H1 (cell line): ENCODE measurements around the gene KIF22.

Source experiments
- BRCA1 ChIP-seq: IDR thresholded peaks from 2 replicates; pipeline ENCODE4 v1.6.1; 2012; ENCODE audit warnings: low read depth, low read length, improper control_type of control experiment
- CTCF ChIP-seq, 3 experiments: IDR thresholded peaks; 1 replicate in 2 of 3; 2 replicates in 1 of 3; pipeline versions ENCODE4 v1.5.1 to v1.6.1; 2011; ENCODE audit warnings: low read length in 3 of 3, mild to moderate bottlenecking in 3 of 3, inconsistent platforms in 2 of 3, low read depth in 1 of 3, moderate library complexity in 1 of 3; ENCODE audit not compliant: insufficient read depth in 1 of 3; ENCODE audit errors: control extremely low read depth in 1 of 3
- EP300 ChIP-seq, 2 experiments: IDR thresholded peaks; 1 replicate in 1 of 2; 2 replicates in 1 of 2; pipeline ENCODE4 v1.6.1; 2011 to 2012; ENCODE audit warnings: low read depth in 2 of 2, low read length in 2 of 2, mild to moderate bottlenecking in 2 of 2, borderline replicate concordance in 1 of 2, inconsistent platforms in 1 of 2, moderate library complexity in 1 of 2
- JUN ChIP-seq: IDR thresholded peaks from 2 replicates; pipeline ENCODE4 v1.6.1; 2011; ENCODE audit warnings: low read depth, mild to moderate bottlenecking, improper control_type of control experiment, low read length
- JUND ChIP-seq: IDR thresholded peaks from 2 replicates; pipeline ENCODE4 v1.6.1; 2011; ENCODE audit warnings: mild to moderate bottlenecking, improper control_type of control experiment, low read length
- POLR2A ChIP-seq, 2 experiments: IDR thresholded peaks; 1 replicate in 1 of 2; 2 replicates in 1 of 2; pipeline ENCODE4 v1.6.1; 2011; ENCODE audit warnings: low read depth in 2 of 2, low read length in 2 of 2, mild to moderate bottlenecking in 2 of 2; ENCODE audit errors: control extremely low read depth in 1 of 2
- RAD21 ChIP-seq, 2 experiments: IDR thresholded peaks in 1 of 2; conservative IDR thresholded peaks in 1 of 2; 2 replicates each; pipeline ENCODE4 v1.6.1; 2011; ENCODE audit warnings: low read depth in 2 of 2, low read length in 2 of 2, improper control_type of control experiment in 1 of 2, inconsistent platforms in 1 of 2, mild to moderate bottlenecking in 1 of 2, moderate library complexity in 1 of 2
- RFX5 ChIP-seq: IDR thresholded peaks from 2 replicates; pipeline ENCODE4 v1.6.1; 2011; ENCODE audit warnings: low read depth, low read length, improper control_type of control experiment, borderline replicate concordance
- RXRA ChIP-seq: IDR thresholded peaks from 2 replicates; pipeline ENCODE4 v1.6.1; 2011; ENCODE audit warnings: low read depth, mild to moderate bottlenecking, low read length, moderate library complexity; ENCODE audit not compliant: insufficient read depth
- TAF7 ChIP-seq: optimal IDR thresholded peaks from 2 replicates; pipeline ENCODE3; 2011; ENCODE audit warnings: low read depth, mild to moderate bottlenecking, inconsistent platforms, low read length, moderate library complexity, borderline replicate concordance
- TF ChIP-seq, protein P1 (sequence below): IDR thresholded peaks from 2 replicates; pipeline ENCODE4 v1.6.1; 2011; ENCODE audit warnings: low read length, improper control_type of control experiment

GRCh38 chr16:29745853-29746345 lies 44.7 kb upstream of the KIF22 start, which contains the start of gene C16orf54:
- TF ChIP-seq BRCA1 = no peak
- no peak for TF ChIP-seq POLR2A (IDR thresholded peaks at IDR 0.05; ENCODE audit: control extremely low read depth in 1 of 2, low read depth in 2 of 2, low read length in 2 of 2)
- TF ChIP-seq CTCF (IDR thresholded peaks at IDR 0.05; ENCODE audit: control extremely low read depth in 1 of 3, insufficient read depth in 1 of 3, low read depth in 1 of 3, low read length in 3 of 3) = no peak
- TF ChIP-seq JUND = no peak
- TF ChIP-seq RXRA = no peak
- no peak for TF ChIP-seq TAF7
- no peak for TF ChIP-seq RAD21 (IDR thresholded peaks at IDR 0.05 in 1 of 2, conservative IDR thresholded peaks at IDR 0.05 in 1 of 2; ENCODE audit: low read depth in 2 of 2, low read length in 2 of 2)
- no peak for TF ChIP-seq EP300 (IDR thresholded peaks at IDR 0.05; ENCODE audit: borderline replicate concordance in 1 of 2, low read depth in 2 of 2, low read length in 2 of 2)
- no peak for TF ChIP-seq RFX5
- TF ChIP-seq, protein P1, sequence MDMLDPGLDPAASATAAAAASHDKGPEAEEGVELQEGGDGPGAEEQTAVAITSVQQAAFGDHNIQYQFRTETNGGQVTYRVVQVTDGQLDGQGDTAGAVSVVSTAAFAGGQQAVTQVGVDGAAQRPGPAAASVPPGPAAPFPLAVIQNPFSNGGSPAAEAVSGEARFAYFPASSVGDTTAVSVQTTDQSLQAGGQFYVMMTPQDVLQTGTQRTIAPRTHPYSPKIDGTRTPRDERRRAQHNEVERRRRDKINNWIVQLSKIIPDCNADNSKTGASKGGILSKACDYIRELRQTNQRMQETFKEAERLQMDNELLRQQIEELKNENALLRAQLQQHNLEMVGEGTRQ = no peak
- no peak for TF ChIP-seq JUN
